GM19240 (cell line): ENCODE results near the gene SDC4.

Source experiments
- DNase-seq: peaks from one replicate; pipeline ENCODE4 v3.0.0; 2011; ENCODE audit warnings: low spot score; ENCODE audit not compliant: insufficient read length

Gene SDC4

DNA sequence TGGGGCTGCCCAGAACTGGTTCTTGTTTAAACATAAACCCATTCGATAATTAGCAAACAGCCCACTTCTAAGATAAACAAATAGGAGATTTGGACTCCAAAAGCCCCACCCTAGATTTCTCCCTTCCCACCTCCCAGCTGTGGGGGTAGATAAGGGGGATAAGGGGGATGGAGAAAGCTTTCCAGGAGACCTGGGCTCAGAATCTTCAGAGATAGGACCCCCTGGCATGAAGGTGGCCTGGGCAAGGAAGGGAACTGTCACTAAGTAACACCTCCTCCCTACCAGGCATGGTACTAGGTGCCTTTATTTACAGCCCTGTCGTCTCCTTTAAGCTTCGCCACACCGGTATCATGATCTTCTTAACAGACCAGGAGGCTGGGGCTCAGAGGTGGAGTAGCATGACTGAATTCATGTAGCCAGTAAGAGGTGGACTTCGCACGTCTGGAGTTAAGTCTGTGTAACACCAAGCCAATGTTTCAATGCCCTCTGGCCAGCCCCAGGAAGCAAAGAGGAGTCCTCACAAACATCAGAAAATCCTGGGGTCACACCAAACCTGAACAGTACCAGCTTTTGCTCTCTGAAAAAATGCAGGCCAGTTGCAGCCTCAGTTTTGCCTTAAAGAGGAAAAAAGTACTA, 4.6 kb downstream of the SDC4 start:
- DNase-seq: no peak

DNA sequence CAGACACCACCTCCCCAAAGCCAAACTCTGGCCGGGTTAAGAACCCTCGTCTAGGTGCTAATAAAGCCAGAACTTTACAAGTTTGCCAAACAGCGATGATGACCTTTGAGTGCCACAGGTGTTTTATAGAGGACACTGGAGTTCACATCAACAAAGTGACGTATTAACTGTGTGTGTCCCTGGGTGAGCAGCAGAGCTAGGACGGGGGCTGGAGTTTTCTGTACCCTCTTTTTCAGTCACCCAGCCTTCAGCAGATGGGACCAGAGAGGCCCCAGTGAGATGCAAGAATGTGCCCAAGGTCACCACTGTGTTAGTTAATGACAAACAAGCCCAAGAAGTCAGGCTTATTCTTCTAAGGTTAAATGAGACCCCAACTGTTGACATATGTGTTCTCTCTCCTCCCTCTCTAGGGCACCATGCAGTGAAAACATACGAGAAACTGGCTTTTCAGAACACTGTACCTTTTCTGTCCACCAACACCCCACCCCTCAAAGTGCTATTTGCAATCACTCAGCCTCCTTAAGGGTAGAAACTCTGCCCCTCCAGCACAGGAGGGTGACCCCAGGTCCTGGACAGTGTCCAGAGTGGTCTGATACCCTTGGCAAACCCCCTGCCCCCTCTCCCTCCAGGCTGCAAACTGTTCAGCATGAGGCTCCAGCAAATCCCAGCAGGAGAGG, 5.2 kb downstream of the SDC4 start:
- no peak for DNase-seq

DNA sequence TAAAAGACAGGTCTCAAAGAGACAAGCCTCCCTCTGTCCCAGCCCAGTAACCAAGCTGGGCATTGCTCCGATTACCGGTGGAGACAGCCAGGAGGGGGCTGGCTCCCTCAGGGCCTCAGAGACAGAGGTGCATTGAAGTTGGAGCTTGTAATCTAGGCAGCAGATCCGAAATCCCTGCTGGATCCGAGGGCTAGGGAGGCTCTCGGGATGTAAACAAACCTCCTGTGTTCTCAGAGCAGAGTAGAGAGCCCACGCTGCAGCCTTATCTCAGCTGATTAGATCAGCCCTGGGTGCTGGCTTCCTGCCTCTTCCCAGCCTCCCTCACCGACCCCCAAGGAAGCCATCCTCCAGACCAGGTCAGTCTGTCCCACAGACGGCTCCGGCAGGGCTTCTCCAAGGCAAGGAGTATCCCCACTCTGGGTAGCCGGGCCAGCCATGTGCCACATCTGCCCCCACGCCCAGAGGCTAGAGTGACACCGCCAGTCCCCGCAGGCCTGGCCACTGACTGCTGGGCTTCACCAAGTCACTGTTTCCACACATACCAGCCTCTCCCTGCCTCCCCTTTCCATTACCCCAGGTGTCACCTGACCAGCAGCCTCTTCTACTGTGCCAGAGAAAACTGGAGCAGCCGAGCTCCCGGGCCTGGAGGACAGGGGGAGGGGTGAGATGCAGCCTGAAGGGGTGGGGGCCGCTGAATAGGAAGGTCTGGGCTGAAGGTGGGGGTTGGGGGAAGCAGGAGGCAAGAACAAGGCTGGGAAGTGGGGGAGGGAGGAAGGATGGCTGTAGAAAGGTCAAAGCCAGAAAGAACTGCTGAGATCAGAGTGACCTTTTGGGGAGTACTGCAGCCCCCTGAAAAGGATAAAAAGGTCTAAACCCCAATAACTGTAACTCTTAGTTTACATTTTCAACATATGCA, 6.0 kb downstream of the SDC4 start:
- no peak for DNase-seq

DNA sequence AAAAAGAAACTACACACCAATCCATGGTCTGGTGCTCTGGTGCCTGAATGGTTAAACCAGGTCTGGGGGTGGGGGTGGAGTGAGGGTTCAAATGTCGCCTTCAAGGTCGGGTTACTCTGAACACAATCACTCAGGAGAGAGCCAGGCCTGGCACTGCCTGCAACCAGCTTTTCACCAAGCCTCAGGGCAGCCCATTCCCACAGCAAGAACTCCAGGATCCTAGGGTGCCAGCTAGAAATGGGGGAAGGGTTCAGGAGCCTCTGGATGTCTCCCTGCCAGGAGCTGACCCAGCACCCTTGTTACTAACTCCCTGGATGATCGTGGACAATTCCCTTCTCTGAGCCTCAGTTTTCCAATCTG, 6.7 kb downstream of the SDC4 start:
- DNase-seq: no peak

DNA sequence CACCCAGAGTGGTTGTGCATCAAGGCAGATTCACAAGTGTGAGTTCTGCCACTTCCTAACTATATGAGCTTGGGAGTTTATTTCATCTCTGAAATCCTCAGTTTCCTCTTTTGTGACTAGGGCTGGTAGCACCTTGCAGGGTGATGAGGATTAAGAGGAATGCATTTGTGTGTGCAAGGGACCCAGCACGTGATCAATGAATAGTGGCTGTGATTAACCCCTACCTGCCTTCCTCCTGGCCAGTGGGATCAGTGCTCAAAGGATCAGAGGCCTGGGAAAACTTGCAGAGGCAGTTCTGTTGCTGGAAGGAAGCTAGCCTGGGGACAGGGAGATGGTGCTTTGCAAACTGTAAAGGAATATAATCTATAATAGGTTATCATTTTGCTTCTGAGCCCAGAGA, 7.3 kb downstream of the SDC4 start:
- DNase-seq: no peak

DNA sequence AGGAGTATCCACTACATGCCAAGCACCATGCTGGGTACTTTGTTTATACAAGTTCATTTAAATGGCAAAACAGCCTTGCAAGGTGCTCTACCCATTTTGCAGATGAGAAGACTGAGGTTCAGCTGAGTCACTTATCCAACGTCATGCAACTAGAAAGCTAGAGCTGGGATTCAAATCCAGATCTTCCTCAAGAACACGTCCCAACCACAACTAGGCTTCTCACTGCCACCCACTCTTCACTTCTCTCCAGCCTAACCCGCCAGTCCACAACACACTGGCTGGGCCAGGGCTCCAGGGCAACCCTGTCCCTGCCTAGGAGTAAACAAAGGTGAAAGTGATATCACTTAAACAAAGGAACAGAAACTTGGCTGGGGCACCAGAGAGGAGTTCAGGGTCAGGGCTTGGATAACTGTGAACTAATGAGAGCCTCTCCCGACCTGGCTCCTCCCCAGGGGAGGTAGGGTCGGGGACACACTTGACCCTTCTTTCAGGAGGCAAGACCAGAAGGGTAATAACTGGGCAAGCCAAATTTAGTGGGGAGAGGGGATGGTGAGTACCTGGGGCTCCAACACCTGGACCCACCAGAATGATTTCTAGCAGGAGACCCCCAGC, 7.9 kb downstream of the SDC4 start:
- no peak for DNase-seq

DNA sequence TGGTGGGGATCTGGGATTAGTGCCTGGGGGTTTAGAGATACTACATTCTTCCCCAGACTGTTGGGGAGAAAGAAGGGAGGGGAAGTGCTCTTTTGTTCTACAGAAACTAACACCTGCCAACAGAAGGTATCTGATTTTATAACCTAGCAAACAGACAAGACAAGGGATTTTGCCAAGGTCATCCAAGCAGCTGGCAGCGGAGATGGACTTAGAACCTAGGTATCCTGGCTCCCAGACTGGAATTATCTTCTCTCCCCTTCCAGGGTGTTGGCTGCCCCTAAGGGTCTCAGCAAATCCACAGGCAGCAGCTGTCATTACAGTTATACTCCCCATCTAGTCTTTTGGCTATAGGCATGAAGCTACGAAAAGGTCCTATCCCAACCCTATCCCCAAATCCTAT, 8.4 kb downstream of the SDC4 start:
- DNase-seq: no peak

DNA sequence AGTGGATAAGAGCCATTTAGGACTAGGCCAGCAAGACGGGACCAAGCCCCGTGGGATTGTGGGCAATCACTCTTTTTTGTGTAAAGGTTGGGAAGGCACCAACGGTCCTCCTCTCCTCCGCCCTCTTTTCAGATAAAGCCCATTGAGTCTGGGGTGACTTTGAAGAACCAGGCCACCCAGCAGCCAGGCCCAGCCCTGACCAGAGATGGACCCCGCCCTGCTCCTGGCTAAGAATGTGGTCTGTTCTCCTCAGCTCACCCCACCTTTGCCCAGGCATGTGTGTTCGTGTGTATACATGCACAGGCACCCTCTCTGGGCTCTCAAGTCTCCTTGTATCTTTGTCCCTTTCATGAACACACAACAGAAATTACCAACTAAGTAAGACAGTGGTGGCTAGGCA, 9.1 kb downstream of the SDC4 start:
- DNase-seq: no peak

DNA sequence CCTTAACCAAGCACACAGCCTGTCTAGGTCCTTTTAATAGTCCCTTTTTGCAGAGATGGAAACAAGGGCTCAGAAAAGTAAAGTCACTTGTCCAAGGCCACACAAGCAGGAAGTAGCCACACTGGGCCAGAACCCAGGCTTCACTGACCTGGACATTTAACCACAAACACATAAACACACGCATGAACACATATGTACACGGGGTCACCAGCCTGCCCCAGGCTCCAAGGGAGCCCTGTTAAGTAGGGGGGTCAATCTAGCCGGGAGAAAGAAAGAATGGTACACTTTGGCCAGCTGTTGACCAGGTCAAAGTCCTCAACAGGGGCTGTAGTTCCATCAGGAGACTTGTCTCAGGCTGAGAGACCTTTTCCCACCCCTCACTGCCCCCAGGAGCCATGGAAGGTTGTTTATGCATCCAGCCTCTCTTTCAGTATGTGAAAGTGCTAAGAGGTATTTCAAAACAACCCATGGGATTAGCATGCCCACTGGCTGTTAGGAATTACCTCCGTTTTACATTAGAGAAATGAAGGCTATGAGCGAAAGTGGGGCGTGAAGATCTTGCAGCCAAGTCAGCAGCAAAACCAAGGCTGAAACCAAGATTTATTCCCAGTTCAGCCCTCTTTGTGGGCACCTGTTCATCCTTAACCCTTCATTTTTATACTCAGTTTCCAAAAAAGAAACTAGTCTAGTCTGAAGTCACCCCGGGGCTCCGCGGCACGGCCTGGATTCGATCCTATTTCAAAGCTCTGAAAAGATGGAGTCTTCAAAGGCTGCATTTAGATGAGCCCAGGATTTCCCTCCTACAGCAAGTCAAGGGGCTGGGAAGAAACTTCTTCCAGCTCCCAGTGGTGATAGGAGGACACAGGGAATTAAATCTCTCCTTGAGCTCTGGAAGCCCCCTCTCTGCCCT, 9.8 kb downstream of the SDC4 start:
- DNase-seq: no peak

DNA sequence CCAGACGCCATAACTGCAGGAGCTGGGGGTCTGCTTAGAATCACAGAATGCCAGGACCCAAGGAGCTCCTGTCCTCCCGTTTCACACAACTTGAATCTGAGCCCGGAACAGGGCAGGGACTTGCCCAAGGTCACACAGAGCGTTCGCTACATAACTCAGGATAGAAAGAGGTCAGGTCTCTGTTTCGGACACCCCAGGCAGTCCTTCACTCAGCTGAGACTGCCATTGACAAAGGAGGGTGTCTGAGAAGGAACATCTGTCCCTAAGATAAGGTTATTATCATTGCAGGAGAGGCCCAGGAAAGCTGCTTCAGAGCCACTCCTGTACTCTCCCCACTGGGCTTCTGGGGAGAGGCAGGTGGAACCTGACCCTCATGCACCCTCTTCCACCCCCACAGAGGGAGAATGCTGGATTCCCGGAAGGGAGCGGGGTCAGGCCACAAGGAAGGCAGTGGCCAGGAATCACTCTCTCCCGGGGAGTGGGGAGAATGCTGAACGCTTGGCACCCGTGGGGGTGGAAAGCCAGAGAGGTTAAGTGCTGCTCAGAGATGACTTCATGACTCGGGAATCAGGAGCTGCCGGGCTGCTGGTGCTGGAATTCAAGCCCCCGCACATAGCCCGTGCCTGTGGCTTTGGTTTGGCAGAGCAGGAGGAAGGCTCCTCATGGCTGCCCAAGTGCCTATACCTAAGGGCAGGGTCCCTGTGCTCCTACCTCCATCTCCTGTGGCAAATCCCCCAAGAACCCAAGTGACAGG, 10.7 kb downstream of the SDC4 start:
- no peak for DNase-seq

DNA sequence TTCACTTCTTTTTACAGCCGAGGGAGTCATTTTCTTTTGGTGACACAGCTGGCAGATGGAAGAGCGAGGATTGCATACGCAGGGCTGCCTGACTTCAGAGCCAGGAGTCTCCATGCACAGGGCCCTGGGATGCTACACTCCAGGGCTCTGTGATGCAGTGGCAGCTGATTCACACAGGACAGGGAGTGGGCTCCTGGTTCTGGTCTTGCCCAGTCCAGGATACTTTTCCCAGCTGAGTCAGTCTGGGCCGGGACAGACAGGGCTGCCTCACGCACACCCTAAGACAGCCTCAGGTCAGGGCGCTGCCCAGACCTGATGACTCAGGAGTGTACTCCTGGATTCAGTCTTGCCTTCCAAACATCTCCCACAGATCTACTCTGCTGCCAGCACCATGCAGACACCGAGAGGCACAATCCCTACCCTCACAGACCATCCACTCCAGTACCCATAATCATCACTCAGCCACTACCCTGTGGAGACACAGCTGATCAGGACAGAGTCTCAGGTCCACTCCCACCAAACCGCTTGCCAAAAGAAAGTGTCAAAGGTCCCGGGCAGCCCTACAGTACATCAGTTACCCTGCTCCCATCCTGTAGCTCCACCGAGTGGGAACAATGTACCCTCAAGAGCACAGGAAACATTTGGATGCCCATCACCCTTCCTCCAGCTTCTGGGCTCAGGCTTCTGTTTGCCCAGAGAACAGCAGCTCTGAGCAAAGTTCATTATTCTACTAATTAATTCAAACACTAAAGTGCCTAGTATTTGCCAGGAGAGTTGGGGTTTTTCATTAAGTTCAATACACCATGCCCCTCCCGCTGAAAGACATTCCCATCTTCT, 11.5 kb downstream of the SDC4 start:
- no peak for DNase-seq

DNA sequence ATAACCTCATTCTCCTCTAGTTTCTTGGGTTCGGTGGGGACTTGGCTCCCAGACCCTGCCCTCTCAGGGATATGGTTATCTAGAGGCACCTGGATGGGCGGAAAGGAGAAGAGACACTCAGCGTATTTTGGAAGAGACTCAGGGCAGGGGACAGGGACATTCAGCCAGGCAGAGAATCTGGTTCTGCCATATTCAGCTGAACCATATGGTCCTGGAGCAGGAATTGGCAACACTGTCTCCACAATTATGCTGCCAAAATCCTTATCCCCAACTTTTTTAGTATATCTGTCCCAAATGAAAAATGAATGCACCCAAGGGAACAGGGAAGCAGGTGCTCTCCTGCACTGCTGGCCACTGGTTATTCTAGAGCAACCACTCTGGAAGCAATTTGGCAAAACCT, 17.7 kb downstream of the SDC4 start:
- no peak for DNase-seq

DNA sequence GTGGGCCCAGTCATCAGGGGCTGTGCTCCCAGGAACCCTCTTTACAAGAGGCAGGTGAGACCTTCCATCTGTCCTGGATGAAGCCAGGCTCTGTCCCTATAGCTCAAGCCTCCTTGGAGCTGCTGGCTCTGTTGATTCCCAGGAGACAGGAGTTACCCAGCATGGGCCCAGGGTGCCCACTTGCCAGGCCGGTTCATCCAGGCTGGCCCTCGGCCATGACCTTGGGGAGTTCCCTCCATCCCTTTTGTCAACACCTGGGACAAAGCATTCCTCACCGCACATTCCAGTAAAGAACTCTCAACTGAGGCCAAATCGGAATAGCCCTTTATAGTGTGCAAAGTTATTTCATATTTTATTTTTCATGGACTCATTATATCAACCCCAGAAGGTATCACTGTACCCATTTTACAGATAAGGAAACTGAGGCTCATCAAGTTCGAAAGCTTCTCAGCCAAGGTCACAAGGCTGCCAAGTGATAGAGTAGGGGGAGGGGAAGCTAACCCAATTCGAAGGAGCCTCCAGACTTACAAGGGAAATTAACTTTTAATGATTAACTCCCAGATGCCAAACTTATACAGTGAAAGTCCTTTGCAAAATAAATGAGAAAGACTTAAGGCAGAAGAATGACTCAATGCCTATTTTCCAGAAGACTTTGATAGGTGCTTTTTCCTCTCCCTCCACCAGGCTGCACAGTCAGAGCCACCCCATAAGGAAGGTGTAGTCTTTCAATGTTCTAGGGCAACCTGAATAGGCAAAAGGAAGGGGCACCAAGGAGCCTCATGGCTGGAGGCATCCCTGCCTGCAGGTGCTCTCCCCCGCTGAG, 18.5 kb downstream of the SDC4 start:
- DNase-seq: no peak

DNA sequence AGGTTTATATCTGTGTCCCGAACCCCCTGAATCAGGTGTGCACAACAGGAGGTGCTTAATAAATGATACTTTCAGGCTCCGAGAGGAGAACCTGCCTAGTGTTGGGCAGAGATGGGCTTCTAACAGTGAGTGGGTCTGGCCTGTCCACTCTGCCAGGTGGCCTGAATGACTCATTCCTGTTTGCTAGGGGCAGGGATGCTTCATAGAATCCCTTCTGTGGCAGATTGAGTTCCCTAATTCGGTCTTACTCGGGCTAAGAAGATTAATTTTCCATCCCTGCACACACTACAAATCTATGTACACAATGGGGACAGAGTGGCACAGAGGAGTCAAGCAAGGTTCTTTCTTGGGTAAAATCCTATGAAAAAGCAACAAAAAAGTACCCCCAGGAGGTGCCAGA, 19.8 kb downstream of the SDC4 start:
- no peak for DNase-seq

DNA sequence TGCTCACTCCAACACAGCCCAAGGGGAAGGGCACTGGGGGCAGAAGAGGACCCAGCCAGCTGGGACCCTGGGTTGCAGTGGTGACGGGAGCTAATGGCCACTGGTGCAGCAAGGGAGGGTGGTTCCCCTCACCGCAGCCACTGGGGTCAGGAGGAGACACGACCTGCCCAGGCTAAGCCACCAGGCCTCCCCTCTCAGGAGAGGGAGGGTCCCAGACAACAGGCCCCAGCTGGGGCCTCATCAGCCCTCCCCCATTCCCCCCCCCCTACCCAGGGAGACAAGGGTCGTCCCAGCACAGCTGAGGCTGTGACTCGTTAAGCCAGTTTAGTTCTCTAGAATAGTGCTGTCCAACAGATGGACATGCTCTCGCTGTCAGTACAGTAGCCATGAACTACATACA, 22.9 kb downstream of the SDC4 start:
- DNase-seq: no peak

DNA sequence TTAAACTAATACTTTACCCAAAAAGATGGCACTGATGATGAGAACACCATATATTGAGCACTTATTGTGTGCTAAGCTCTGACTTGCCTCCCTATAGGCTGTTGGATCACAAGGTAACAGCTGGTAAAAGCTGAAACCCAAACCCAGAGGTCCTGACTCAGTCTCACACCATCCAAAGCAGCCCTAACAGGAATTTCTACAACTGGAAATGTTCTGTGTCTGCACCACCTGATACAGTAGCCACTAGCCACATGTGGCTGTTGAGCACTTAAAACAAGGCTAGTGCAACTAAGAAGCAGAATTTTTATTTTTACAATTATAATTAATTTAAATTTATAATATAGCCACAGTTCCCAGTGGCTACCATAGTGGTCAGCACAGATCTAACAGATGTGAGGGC, 24.5 kb downstream of the SDC4 start:
- DNase-seq: no peak

DNA sequence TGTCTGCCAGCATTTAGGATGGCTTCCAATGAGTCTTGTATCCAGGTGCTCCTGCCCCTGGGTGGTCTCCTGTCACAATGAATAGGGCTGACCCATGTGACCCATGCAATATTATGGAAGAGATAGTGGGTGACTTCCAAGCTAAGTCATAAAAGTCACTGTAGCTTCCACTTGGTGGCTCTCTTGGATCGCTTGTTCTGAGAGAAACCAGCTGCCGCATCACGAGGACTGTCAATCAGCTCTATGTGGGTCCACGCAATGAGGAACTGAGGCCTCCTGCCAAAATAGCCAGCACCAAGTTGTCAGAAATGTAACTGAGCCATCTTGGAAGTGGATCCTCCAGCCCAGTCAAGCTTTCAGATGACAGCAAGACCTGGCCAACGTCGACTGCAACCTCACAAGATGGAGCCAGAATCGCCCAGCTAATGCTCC, 25.3 kb downstream of the SDC4 start:
- DNase-seq: no peak

DNA sequence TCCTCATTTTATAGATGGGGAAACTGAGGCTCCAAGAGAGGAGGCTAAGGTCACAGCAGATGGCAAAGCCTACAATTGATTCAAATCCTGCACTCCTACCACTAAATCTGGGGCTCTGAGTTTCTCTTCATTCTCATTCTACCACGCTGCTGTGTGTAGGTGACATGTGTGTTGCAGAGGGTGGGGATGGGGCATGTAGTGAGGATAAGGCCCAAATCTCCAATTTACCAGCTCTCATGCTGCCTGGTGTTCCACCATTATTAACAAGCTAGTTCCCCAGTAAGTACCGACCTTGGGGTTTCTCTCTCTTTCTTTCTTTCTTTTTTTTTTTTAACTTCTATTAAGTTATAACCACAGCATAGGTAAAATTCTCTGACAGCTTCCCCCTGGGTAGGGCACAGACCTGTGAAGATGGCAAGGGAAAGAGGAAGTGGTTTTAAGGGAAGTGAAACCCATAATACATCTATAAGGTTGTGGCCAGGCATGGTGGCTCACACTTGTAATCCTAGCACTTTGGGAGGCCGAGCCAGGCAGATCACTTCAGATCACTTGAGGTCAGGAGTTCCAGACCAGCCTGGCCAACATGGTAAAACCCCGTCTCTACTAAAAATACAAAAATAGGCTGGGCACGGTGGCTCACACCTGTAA, 27.2 kb downstream of the SDC4 start:
- DNase-seq: peak; percentile 38
